Right lobe of liver (tissue), 4 donors: ENCODE data around the gene CCDC32.

Experiments
- CTCF ChIP-seq, 4 donors: fragments of 200-600 bp in 3 of 4; fragments of 450-650 bp in 1 of 4; IDR thresholded peaks; one replicate each; pipeline versions ENCODE4 v1.5.1 to v1.8.0; 2016 to 2022; ENCODE audit warnings: antibody characterized with exemption in 4 of 4, mild to moderate bottlenecking in 2 of 4
- POLR2A ChIP-seq: fragments of 450-650 bp; IDR thresholded peaks from one replicate; pipeline ENCODE4 v1.6.1; 2017; ENCODE audit warnings: antibody characterized with exemption, mild to moderate bottlenecking
- donor health status: DM: no; HTN: no; CAD: no.
- donor health status: DM: no; HTN: no; CAD: no.
- donor health status: DM: no; HTN: yes; CAD: no.

GRCh38 chr15:40536501-40536900, 28.3 kb downstream of the CCDC32 start:
- TF ChIP-seq CTCF (IDR thresholded peaks at IDR 0.05): no peak
- no peak for TF ChIP-seq POLR2A
